Urinary bladder (tissue), 4 donors: ENCODE measurements around the gene CHST2. TPM values are rescaled to one million over a fixed set of nuclear protein-coding genes. Genes with fewer than 3 reads are reported as not detected.

Experiments used
- DNase-seq: peaks from one replicate; pipeline ENCODE4 v3.0.0-alpha.2; 2015; ENCODE audit errors: extremely low spot score
- H3K27ac ChIP-seq: one replicate; pipeline ENCODE4 v1.5.1; 2013; ENCODE audit warnings: low read depth, mild to moderate bottlenecking, moderate library complexity
- H3K36me3 ChIP-seq: one replicate; pipeline ENCODE4 v1.6.1; 2013; ENCODE audit warnings: mild to moderate bottlenecking, moderate library complexity; ENCODE audit not compliant: insufficient read depth
- H3K4me1 ChIP-seq: one replicate; pipeline ENCODE4 v1.6.1; 2013; ENCODE audit warnings: mild to moderate bottlenecking, moderate library complexity; ENCODE audit not compliant: insufficient read depth
- H3K4me3 ChIP-seq: one replicate; pipeline ENCODE4 v1.5.1; 2013; ENCODE audit warnings: low read depth, low read length
- WGBS: extraction: QIAGEN DNeasy Blood & Tissue Kit; methylation state at CpG from one replicate; pipeline ENCODE4 v1.1.7; 2013; 5-methylcytosine and 5-hydroxymethylcytosine counted together
- polyA plus RNA-seq: library from polyadenylated mRNA; stranded (reverse); fragments of 200-250 nt; gene quantifications from one replicate; pipeline ENCODE4 v1.2.3, GENCODE V29; 2013
- total RNA-seq: library from RNA; depleted of rRNA; stranded (reverse); fragments of >200 nt; gene quantifications from one replicate; pipeline ENCODE4 v1.2.3, GENCODE V29; 2014
- donor health status: healthy with polysubstance abuse.
- donor health status: healthy.

CHST2 gene
- total and polyA plus RNA-seq, 2 donors = 6.4 to 18.5 TPM

GRCh38 chr3:143171141-143171980 lies 51.8 kb downstream of the CHST2 start:
- WGBS = 54% methylated on average over 3 of the region's 3 CpGs
- peak; percentile 81 for DNase-seq
- Histone ChIP-seq H3K4me1 (no peaks in the 10 kb centered on the region), H3K36me3 (no peaks in the 10 kb centered on the region), H3K4me3 (no peak overlapping the region), H3K27ac (no peak overlapping the region)

GRCh38 chr3:143172062-143172794 lies 52.7 kb downstream of the CHST2 start:
- H3K4me3 ChIP-seq = no peak overlapping the region
- no peaks in the 10 kb centered on the region for H3K36me3 ChIP-seq
- H3K4me1 ChIP-seq = no peaks in the 10 kb centered on the region
- no peak overlapping the region for H3K27ac ChIP-seq
- no peak for DNase-seq
- 83% methylated on average over 5 of the region's 5 CpGs for WGBS

GRCh38 chr3:143172795-143173145 lies 53.2 kb downstream of the CHST2 start:
- Histone ChIP-seq H3K36me3 (no peaks in the 10 kb centered on the region), H3K4me3 (no peak overlapping the region), H3K4me1 (no peaks in the 10 kb centered on the region), H3K27ac (no peak overlapping the region)
- no peak for DNase-seq
- WGBS = 58% methylated on average over 2 of the region's 2 CpGs

DNA sequence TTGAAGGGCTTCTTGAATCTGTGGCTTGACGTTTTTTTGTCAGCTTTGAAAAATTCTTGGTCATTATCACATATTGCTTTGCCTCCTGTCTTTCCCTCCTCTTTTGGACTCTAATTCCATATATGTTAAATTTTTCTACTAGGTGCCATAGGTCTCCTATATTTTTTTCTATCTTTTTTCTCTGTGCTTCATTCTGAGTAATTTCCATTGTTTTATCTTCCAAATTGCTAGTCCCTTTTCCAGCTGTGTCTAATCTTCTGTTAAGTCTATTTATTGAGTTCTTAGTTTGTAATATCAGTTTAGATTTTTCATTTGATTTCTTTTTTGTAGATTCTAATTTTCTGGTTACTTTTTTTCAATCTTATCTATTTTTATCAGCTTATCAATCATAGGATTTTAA lies 53.7 kb downstream of the CHST2 start:
- no peaks in the 10 kb centered on the region for H3K36me3 ChIP-seq
- no peak overlapping the region for H3K27ac ChIP-seq
- no peaks in the 10 kb centered on the region for H3K4me1 ChIP-seq
- DNase-seq = no peak
- WGBS = 39% methylated on average over 1 of the region's 1 CpG
- H3K4me3 ChIP-seq = no peak overlapping the region

Other genes with a start within 250 kb of the CHST2 start
- 58.4 TPM for gene PCOLCE2, start 230.7 kb upstream of the CHST2 start, total RNA-seq
- 82.8 TPM for gene PCOLCE2, start 230.7 kb upstream of the CHST2 start, polyA plus RNA-seq
- not detected for gene PAQR9, start 156.1 kb upstream of the CHST2 start, total RNA-seq
- 0.03 TPM for gene PAQR9, start 156.1 kb upstream of the CHST2 start, polyA plus RNA-seq
- gene U2SURP, start 118.2 kb upstream of the CHST2 start, total RNA-seq = 204 TPM
- gene U2SURP, start 118.2 kb upstream of the CHST2 start, polyA plus RNA-seq = 29.7 TPM